GM23338 (cell line): ENCODE measurements around the gene DSE. TPM values are rescaled to one million over a fixed set of nuclear protein-coding genes. Genes with fewer than 3 reads are reported as not detected.

Experiments used
- ATAC-seq: fragments of 200-7000 bp; cut with Tn5 transposase; 3 replicates; pipeline ENCODE4 v1.9.1; 2020
- DNase-seq: peaks from one replicate; pipeline ENCODE4 v3.0.0-alpha.2; 2015; ENCODE audit warnings: low spot score
- H2AFZ ChIP-seq: fragments of 200-600 bp; sonication (generic); 2 replicates; pipeline ENCODE4 v1.8.0; 2016; ENCODE audit warnings: antibody characterized with exemption, mild to moderate bottlenecking, moderate library complexity
- H3F3A ChIP-seq: fragments of 200-600 bp; sonication (generic); replicated peaks from 2 replicates; pipeline ENCODE4 v1.8.0; 2017; ENCODE audit warnings: antibody characterized with exemption, mixed run types, low read depth
- H3K27ac ChIP-seq: fragments of 200-600 bp; sonication (generic); 2 replicates; pipeline ENCODE4 v1.6.1; 2016; ENCODE audit warnings: low read depth
- H3K27me3 ChIP-seq: fragments of 200-600 bp; sonication (generic); 2 replicates; pipeline ENCODE4 v1.8.0; 2016; ENCODE audit warnings: mild to moderate bottlenecking, mixed run types, moderate library complexity; ENCODE audit not compliant: insufficient read depth
- H3K36me3 ChIP-seq: fragments of 200-600 bp; sonication (generic); 2 replicates; pipeline ENCODE4 v1.8.0; 2016; ENCODE audit warnings: mild to moderate bottlenecking; ENCODE audit not compliant: insufficient read depth
- H3K4me1 ChIP-seq: fragments of 200-600 bp; sonication (generic); 2 replicates; pipeline ENCODE4 v1.8.0; 2016; ENCODE audit warnings: mild to moderate bottlenecking, moderate library complexity; ENCODE audit not compliant: insufficient read depth
- H3K4me2 ChIP-seq: fragments of 200-600 bp; sonication (generic); 2 replicates; pipeline ENCODE4 v1.7.1; 2017; ENCODE audit warnings: mixed run types
- H3K4me3 ChIP-seq: fragments of 200-600 bp; sonication (generic); 2 replicates; pipeline ENCODE4 v1.6.1; 2016; ENCODE audit warnings: mixed run types
- H3K79me2 ChIP-seq: fragments of 200-600 bp; sonication (generic); replicated peaks from 2 replicates; pipeline ENCODE4 v1.8.0; 2017; ENCODE audit warnings: mild to moderate bottlenecking; ENCODE audit not compliant: insufficient read depth
- H3K9me2 ChIP-seq: fragments of 200-600 bp; sonication (generic); 2 replicates; pipeline ENCODE4 v1.8.0; 2017; ENCODE audit not compliant: insufficient read depth
- H4K20me1 ChIP-seq: fragments of 200-600 bp; sonication (generic); replicated peaks from 2 replicates; pipeline ENCODE4 v1.8.0; 2017; ENCODE audit warnings: mild to moderate bottlenecking; ENCODE audit not compliant: insufficient read depth
- H3K27ac Mint-ChIP-seq: 2 replicates; pipeline ENCODE4 v1.8.0; 2020; ENCODE audit warnings: inconsistent platforms, mild to moderate bottlenecking, moderate library complexity, mixed read lengths
- H3K27me3 Mint-ChIP-seq: 3 replicates; pipeline ENCODE4 v1.8.0; 2022; ENCODE audit warnings: low read depth, mild to moderate bottlenecking, moderate library complexity, mixed read lengths, inconsistent platforms; ENCODE audit not compliant: insufficient read depth, poor library complexity
- H3K36me3 Mint-ChIP-seq: 3 replicates; pipeline ENCODE4 v1.8.0; 2021; ENCODE audit warnings: low read depth, mild to moderate bottlenecking, inconsistent platforms, moderate library complexity, mixed read lengths
- H3K4me1 Mint-ChIP-seq: 3 replicates; pipeline ENCODE4 v1.8.0; 2020; ENCODE audit warnings: mild to moderate bottlenecking, inconsistent platforms, mixed read lengths
- H3K4me3 Mint-ChIP-seq: 3 replicates; pipeline ENCODE4 v1.8.0; 2021; ENCODE audit warnings: moderate library complexity, mild to moderate bottlenecking, inconsistent platforms, mixed read lengths
- H3K9me3 Mint-ChIP-seq: 3 replicates; pipeline ENCODE4 v1.8.0; 2020; ENCODE audit warnings: moderate library complexity, mild to moderate bottlenecking, inconsistent platforms, mixed read lengths
- CREB1 ChIP-seq: fragments of 250-450 bp; sonication (Bioruptor Pico); IDR thresholded peaks from 2 replicates; pipeline ENCODE4 v1.5.0; 2020; ENCODE audit warnings: low read depth, mild to moderate bottlenecking, moderate library complexity
- EZH2 ChIP-seq: fragments of 200-600 bp; sonication (generic); IDR thresholded peaks from one replicate; pipeline ENCODE4 v1.8.0; 2017; ENCODE audit warnings: antibody characterized with exemption, mild to moderate bottlenecking, low read depth; ENCODE audit not compliant: unreplicated experiment
- EZH2phosphoT487 ChIP-seq: fragments of 200-600 bp; sonication (generic); IDR thresholded peaks from one replicate; pipeline ENCODE4 v1.8.1; 2018; ENCODE audit warnings: antibody characterized with exemption; ENCODE audit not compliant: unreplicated experiment
- JUNB ChIP-seq: IDR thresholded peaks from one replicate; pipeline ENCODE4 v1.6.1; 2016; ENCODE audit warnings: antibody characterized with exemption; ENCODE audit not compliant: unreplicated experiment
- NANOG ChIP-seq: IDR thresholded peaks from 2 replicates; pipeline ENCODE4 v1.6.1; 2016; ENCODE audit warnings: antibody characterized with exemption, borderline replicate concordance
- POLR2AphosphoS5 ChIP-seq: IDR thresholded peaks from 2 replicates; pipeline ENCODE4 v1.6.1; 2016; ENCODE audit warnings: antibody characterized with exemption, low read depth
- ZNF114 ChIP-seq: fragments of 250-450 bp; sonication (Bioruptor Pico); IDR thresholded peaks from 2 replicates; pipeline ENCODE4 v1.5.0; 2020; ENCODE audit warnings: mild to moderate bottlenecking, moderate library complexity
- ZNF331 ChIP-seq: fragments of 250-450 bp; sonication (Bioruptor Pico); IDR thresholded peaks from 2 replicates; pipeline ENCODE4 v1.5.0; 2020; ENCODE audit warnings: low read depth, mild to moderate bottlenecking, moderate library complexity
- polyA plus RNA-seq: library from polyadenylated mRNA; unstranded; fragments of >200 nt; fragmentation: Nextera tagmentation; extraction: Ambion mirVana; gene quantifications from 2 replicates; pipeline ENCODE4 v1.2.1, GENCODE V29; 2016
- total RNA-seq: library from RNA; depleted of rRNA; stranded (reverse); fragments of >200 nt; shearing (Covaris generic); gene quantifications from 2 replicates; pipeline ENCODE4 v1.2.3, GENCODE V29; 2014
- TF ChIP-seq, protein P1 (sequence below): IDR thresholded peaks from one replicate; pipeline ENCODE4 v1.6.1; 2018; ENCODE audit warnings: antibody characterized with exemption; ENCODE audit not compliant: unreplicated experiment
- TF ChIP-seq, protein P2 (sequence below): fragments of 250-450 bp; sonication (Bioruptor Pico); IDR thresholded peaks from 2 replicates; pipeline ENCODE4 v1.5.0; 2020; ENCODE audit warnings: mild to moderate bottlenecking, moderate library complexity
- TF ChIP-seq, protein P3 (sequence below), 2 experiments: fragments of 200-600 bp in 1 of 2; sonication (generic) in 1 of 2; conservative IDR thresholded peaks; 2 replicates each; pipeline versions ENCODE4 v1.5.1 to v1.6.1; 2016 to 2017; ENCODE audit warnings: antibody characterized with exemption in 2 of 2, low read depth in 2 of 2, mild to moderate bottlenecking in 2 of 2, moderate library complexity in 1 of 2
- TF ChIP-seq, protein P4 (sequence below): IDR thresholded peaks from 2 replicates; pipeline ENCODE4 v1.6.1; 2016; ENCODE audit warnings: antibody characterized with exemption

The DSE gene
- total and polyA plus RNA-seq, 2 experiments from 2014 or later, result 18.8 to 45.2 TPM

DNA sequence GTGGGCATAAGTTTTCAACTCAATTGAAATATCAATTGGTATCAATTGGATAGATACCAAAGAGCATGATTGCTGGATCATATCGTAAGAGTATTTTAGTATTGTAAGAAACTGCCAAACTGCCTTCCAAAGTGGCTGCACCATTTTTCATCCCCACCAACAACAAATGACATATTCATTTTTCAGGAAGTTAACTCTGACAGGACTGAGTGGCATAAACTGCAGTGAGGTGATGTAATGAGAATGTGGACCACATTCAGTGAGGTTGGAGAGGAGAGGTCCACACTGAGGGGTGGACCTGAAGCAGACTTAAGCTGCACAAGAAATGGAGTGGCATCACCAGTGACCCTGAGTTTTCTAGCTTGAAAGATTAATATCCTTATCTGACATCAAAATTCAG lies 78.8 kb downstream of the DSE start:
- H4K20me1 ChIP-seq, result no peaks in the 10 kb centered on the region
- no peaks in the 10 kb centered on the region for H3K4me1 ChIP-seq
- no peaks in the 10 kb centered on the region for H3K9me3 Mint-ChIP-seq
- no peak overlapping the region for H3K27ac ChIP-seq
- no peaks in the 10 kb centered on the region for H3K9me2 ChIP-seq
- H3K27ac Mint-ChIP-seq, result no peak overlapping the region
- no peak overlapping the region for H3K4me2 ChIP-seq
- no peak overlapping the region for H3K4me3 ChIP-seq
- no peak overlapping the region for H2AFZ ChIP-seq
- H3K36me3 ChIP-seq, result no peaks in the 10 kb centered on the region
- no peak overlapping the region for H3K4me3 Mint-ChIP-seq
- no peaks in the 10 kb centered on the region for H3K27me3 Mint-ChIP-seq
- TF ChIP-seq ZNF331 (CRISPR knock-in tag) (no peak), POLR2AphosphoS5 (no peak), EZH2 (no peak), ZNF114 (CRISPR knock-in tag) (no peak), EZH2phosphoT487 (no peak), JUNB (no peak), NANOG (no peak), CREB1 (no peak)
- TF ChIP-seq, protein P1, sequence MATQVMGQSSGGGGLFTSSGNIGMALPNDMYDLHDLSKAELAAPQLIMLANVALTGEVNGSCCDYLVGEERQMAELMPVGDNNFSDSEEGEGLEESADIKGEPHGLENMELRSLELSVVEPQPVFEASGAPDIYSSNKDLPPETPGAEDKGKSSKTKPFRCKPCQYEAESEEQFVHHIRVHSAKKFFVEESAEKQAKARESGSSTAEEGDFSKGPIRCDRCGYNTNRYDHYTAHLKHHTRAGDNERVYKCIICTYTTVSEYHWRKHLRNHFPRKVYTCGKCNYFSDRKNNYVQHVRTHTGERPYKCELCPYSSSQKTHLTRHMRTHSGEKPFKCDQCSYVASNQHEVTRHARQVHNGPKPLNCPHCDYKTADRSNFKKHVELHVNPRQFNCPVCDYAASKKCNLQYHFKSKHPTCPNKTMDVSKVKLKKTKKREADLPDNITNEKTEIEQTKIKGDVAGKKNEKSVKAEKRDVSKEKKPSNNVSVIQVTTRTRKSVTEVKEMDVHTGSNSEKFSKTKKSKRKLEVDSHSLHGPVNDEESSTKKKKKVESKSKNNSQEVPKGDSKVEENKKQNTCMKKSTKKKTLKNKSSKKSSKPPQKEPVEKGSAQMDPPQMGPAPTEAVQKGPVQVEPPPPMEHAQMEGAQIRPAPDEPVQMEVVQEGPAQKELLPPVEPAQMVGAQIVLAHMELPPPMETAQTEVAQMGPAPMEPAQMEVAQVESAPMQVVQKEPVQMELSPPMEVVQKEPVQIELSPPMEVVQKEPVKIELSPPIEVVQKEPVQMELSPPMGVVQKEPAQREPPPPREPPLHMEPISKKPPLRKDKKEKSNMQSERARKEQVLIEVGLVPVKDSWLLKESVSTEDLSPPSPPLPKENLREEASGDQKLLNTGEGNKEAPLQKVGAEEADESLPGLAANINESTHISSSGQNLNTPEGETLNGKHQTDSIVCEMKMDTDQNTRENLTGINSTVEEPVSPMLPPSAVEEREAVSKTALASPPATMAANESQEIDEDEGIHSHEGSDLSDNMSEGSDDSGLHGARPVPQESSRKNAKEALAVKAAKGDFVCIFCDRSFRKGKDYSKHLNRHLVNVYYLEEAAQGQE, result no peak
- TF ChIP-seq, protein P2, sequence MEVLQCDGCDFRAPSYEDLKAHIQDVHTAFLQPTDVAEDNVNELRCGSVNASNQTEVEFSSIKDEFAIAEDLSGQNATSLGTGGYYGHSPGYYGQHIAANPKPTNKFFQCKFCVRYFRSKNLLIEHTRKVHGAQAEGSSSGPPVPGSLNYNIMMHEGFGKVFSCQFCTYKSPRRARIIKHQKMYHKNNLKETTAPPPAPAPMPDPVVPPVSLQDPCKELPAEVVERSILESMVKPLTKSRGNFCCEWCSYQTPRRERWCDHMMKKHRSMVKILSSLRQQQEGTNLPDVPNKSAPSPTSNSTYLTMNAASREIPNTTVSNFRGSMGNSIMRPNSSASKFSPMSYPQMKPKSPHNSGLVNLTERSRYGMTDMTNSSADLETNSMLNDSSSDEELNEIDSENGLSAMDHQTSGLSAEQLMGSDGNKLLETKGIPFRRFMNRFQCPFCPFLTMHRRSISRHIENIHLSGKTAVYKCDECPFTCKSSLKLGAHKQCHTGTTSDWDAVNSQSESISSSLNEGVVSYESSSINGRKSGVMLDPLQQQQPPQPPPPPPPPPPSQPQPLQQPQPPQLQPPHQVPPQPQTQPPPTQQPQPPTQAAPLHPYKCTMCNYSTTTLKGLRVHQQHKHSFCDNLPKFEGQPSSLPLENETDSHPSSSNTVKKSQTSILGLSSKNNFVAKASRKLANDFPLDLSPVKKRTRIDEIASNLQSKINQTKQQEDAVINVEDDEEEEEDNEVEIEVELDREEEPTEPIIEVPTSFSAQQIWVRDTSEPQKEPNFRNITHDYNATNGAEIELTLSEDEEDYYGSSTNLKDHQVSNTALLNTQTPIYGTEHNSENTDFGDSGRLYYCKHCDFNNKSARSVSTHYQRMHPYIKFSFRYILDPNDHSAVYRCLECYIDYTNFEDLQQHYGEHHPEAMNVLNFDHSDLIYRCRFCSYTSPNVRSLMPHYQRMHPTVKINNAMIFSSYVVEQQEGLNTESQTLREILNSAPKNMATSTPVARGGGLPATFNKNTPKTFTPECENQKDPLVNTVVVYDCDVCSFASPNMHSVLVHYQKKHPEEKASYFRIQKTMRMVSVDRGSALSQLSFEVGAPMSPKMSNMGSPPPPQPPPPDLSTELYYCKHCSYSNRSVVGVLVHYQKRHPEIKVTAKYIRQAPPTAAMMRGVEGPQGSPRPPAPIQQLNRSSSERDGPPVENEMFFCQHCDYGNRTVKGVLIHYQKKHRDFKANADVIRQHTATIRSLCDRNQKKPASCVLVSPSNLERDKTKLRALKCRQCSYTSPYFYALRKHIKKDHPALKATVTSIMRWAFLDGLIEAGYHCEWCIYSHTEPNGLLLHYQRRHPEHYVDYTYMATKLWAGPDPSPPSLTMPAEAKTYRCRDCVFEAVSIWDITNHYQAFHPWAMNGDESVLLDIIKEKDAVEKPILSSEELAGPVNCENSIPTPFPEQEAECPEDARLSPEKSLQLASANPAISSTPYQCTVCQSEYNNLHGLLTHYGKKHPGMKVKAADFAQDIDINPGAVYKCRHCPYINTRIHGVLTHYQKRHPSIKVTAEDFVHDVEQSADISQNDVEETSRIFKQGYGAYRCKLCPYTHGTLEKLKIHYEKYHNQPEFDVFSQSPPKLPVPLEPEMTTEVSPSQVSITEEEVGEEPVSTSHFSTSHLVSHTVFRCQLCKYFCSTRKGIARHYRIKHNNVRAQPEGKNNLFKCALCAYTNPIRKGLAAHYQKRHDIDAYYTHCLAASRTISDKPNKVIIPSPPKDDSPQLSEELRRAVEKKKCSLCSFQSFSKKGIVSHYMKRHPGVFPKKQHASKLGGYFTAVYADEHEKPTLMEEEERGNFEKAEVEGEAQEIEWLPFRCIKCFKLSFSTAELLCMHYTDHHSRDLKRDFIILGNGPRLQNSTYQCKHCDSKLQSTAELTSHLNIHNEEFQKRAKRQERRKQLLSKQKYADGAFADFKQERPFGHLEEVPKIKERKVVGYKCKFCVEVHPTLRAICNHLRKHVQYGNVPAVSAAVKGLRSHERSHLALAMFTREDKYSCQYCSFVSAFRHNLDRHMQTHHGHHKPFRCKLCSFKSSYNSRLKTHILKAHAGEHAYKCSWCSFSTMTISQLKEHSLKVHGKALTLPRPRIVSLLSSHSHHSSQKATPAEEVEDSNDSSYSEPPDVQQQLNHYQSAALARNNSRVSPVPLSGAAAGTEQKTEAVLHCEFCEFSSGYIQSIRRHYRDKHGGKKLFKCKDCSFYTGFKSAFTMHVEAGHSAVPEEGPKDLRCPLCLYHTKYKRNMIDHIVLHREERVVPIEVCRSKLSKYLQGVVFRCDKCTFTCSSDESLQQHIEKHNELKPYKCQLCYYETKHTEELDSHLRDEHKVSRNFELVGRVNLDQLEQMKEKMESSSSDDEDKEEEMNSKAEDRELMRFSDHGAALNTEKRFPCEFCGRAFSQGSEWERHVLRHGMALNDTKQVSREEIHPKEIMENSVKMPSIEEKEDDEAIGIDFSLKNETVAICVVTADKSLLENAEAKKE (CRISPR knock-in tag), result no peak
- TF ChIP-seq, protein P3, sequence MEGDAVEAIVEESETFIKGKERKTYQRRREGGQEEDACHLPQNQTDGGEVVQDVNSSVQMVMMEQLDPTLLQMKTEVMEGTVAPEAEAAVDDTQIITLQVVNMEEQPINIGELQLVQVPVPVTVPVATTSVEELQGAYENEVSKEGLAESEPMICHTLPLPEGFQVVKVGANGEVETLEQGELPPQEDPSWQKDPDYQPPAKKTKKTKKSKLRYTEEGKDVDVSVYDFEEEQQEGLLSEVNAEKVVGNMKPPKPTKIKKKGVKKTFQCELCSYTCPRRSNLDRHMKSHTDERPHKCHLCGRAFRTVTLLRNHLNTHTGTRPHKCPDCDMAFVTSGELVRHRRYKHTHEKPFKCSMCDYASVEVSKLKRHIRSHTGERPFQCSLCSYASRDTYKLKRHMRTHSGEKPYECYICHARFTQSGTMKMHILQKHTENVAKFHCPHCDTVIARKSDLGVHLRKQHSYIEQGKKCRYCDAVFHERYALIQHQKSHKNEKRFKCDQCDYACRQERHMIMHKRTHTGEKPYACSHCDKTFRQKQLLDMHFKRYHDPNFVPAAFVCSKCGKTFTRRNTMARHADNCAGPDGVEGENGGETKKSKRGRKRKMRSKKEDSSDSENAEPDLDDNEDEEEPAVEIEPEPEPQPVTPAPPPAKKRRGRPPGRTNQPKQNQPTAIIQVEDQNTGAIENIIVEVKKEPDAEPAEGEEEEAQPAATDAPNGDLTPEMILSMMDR (conservative IDR thresholded peaks at IDR 0.05; ENCODE audit: low read depth in 2 of 2), result no peak
- TF ChIP-seq, protein P4, sequence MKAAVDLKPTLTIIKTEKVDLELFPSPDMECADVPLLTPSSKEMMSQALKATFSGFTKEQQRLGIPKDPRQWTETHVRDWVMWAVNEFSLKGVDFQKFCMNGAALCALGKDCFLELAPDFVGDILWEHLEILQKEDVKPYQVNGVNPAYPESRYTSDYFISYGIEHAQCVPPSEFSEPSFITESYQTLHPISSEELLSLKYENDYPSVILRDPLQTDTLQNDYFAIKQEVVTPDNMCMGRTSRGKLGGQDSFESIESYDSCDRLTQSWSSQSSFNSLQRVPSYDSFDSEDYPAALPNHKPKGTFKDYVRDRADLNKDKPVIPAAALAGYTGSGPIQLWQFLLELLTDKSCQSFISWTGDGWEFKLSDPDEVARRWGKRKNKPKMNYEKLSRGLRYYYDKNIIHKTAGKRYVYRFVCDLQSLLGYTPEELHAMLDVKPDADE, result no peak
- ATAC-seq (no peak), DNase-seq (no peak)
- no peaks in the 10 kb centered on the region for H3K27me3 ChIP-seq
- H3K79me2 ChIP-seq, result no peaks in the 10 kb centered on the region
- no peaks in the 10 kb centered on the region for H3K36me3 Mint-ChIP-seq
- no peaks in the 10 kb centered on the region for H3F3A ChIP-seq
- H3K4me1 Mint-ChIP-seq, result peaks cover 9% of the 10 kb centered on the region; the same call in 2 of the 3 replicates
